Fibroblast of skin of left quadriceps (primary cell): ENCODE results near the gene NARF.
A peak's percentile ranks its signal among the peaks of the same experiment; 100 is the strongest.
"Not testable (repeated sequence)": the region's sequence is repeated elsewhere in the genome, so short reads cannot be mapped to it uniquely, and the experiment has no call there.

Source experiments
- DNase-seq, 2 experiments: peaks; one replicate each; pipeline ENCODE4 v3.0.0-alpha.2; 2013; ENCODE audit warnings: low read depth in 2 of 2

NARF gene

GRCh38 chr17:82458179-82458884, at the start of gene NARF:
TSS of gene NARF (plus strand) at chr17:82458741. CDS start at chr17:82458804, 63 bp downstream.
- peak; percentile 98 for DNase-seq

GRCh38 chr17:82408938-82409318, 49.6 kb upstream of the NARF start:
- DNase-seq: no peak

GRCh38 chr17:82410014-82410716, 48.4 kb upstream of the NARF start:
- no peak for DNase-seq

- no peak for DNase-seq
Observed at GRCh38 chr17:82411396-82412053, 47.0 kb upstream of the NARF start.

GRCh38 chr17:82412081-82412480, 46.5 kb upstream of the NARF start:
- not testable (repeated sequence) for DNase-seq

GRCh38 chr17:82412535-82413520, 45.7 kb upstream of the NARF start:
- no peak for DNase-seq

GRCh38 chr17:82414548-82415281, 43.8 kb upstream of the NARF start:
- peak; percentile 44 to 54 for DNase-seq

GRCh38 chr17:82415336-82415735, 43.2 kb upstream of the NARF start:
- DNase-seq: no peak

GRCh38 chr17:82415786-82416185, 42.8 kb upstream of the NARF start:
- DNase-seq: no peak

GRCh38 chr17:82416264-82416663, 42.3 kb upstream of the NARF start:
- DNase-seq: no peak

GRCh38 chr17:82416771-82417170, 41.8 kb upstream of the NARF start:
- DNase-seq: no peak

- peak; percentile 62 to 66 for DNase-seq
Observed at GRCh38 chr17:82418001-82418986, 40.2 kb upstream of the NARF start, which contains the start of the genes HEXD and OGFOD3. TSS of gene HEXD (plus strand) at chr17:82418347. CDS start at chr17:82419800, 1,453 bp downstream. TSS of gene OGFOD3 (minus strand) at chr17:82418586. CDS start at chr17:82418485, 101 bp downstream.

- no peak for DNase-seq
Observed at GRCh38 chr17:82419540-82419939, 39.0 kb upstream of the NARF start.

- no peak for DNase-seq
Observed at GRCh38 chr17:82424001-82424862, 34.3 kb upstream of the NARF start.

- no peak for DNase-seq
Observed at GRCh38 chr17:82424863-82425159, 33.7 kb upstream of the NARF start.

- no peak for DNase-seq
Observed at GRCh38 chr17:82428546-82428945, 30.0 kb upstream of the NARF start.

- no peak for DNase-seq
Observed at GRCh38 chr17:82429824-82430223, 28.7 kb upstream of the NARF start.

- DNase-seq: no peak
Observed at GRCh38 chr17:82432017-82432416, 26.5 kb upstream of the NARF start.
